Activated naive CD4-positive, alpha-beta T cell treated with anti-CD3 and anti-CD28 coated beads for 36 hours (primary cell): ENCODE results near the gene MS4A2. TPM values are rescaled to one million over a fixed set of nuclear protein-coding genes. Genes with fewer than 3 reads are reported as not detected.
"Not testable (repeated sequence)": the region's sequence is repeated elsewhere in the genome, so short reads cannot be mapped to it uniquely, and the experiment has no call there.

Experiments
- CTCF ChIA-PET: fragments of 350-600 bp; sonication (Branson Sonifier 250); formaldehyde crosslinking; loops from one replicate; lab custom pipeline; 2021; ENCODE audit warnings: antibody characterized with exemption; lab: Charles Lee
- DNase-seq: peaks from one replicate; pipeline ENCODE4 v3.0.0-alpha.2; 2020
- H3K27ac Mint-ChIP-seq: one replicate; pipeline ENCODE4 v1.8.0; 2021; ENCODE audit warnings: mild to moderate bottlenecking, mixed read lengths
- H3K27me3 Mint-ChIP-seq: one replicate; pipeline ENCODE4 v1.8.0; 2021; ENCODE audit warnings: low read depth, mixed read lengths
- H3K36me3 Mint-ChIP-seq: one replicate; pipeline ENCODE4 v1.8.0; 2021; ENCODE audit warnings: low read depth, mixed read lengths
- H3K4me1 Mint-ChIP-seq: one replicate; pipeline ENCODE4 v1.8.0; 2021; ENCODE audit warnings: low read depth, mixed read lengths
- H3K4me3 Mint-ChIP-seq: one replicate; pipeline ENCODE4 v1.8.0; 2021; ENCODE audit warnings: mild to moderate bottlenecking, moderate library complexity, mixed read lengths
- H3K9me3 Mint-ChIP-seq: one replicate; pipeline ENCODE4 v1.8.0; 2021; ENCODE audit warnings: mixed read lengths
- intact Hi-C: fragments of 100-400 bp; cut with micrococcal nuclease; formaldehyde crosslinking; loops from one replicate; pipeline ENCODE4 v1.15.1; 2023
- total RNA-seq, 2 experiments: library from RNA; stranded (reverse); gene quantifications; one replicate each; pipeline ENCODE4 v1.2.3, GENCODE V29; 2021

MS4A2 gene
- total RNA-seq, 2 experiments from 2014 or later = not detected

- Mint-ChIP-seq H3K4me1 (no peaks in the 10 kb centered on the region), H3K9me3 (peaks cover 5% of the 10 kb centered on the region), H3K27me3 (peaks cover 6% of the 10 kb centered on the region), H3K36me3 (no peaks in the 10 kb centered on the region), H3K4me3 (no peak overlapping the region), H3K27ac (no peak overlapping the region)
- intact Hi-C loops = no loop called here
- CTCF ChIA-PET = interaction anchor here (1.0 kb wide), 1 partner anchor 47 kb away, joined by 4 read pairs; no protein-coding TSS in a partner anchor
- no peak for DNase-seq
These were observed 10.5 kb upstream of the MS4A2 start for GRCh38 chr11:60077981-60078380.

- intact Hi-C loops = no loop called here
- DNase-seq = no peak
- CTCF ChIA-PET = interaction anchor here (1.0 kb wide), 1 partner anchor 48 kb away, joined by 4 read pairs; no protein-coding TSS in a partner anchor
- Mint-ChIP-seq H3K36me3 (no peaks in the 10 kb centered on the region), H3K27me3 (peaks cover 6% of the 10 kb centered on the region), H3K9me3 (peaks cover 5% of the 10 kb centered on the region), H3K4me3 (no peak overlapping the region), H3K4me1 (no peaks in the 10 kb centered on the region), H3K27ac (no peak overlapping the region)
These were observed 9.7 kb upstream of the MS4A2 start for GRCh38 chr11:60078745-60079144.

- CTCF ChIA-PET = no interaction called here
- Mint-ChIP-seq H3K27ac (no peak overlapping the region), H3K36me3 (no peaks in the 10 kb centered on the region), H3K4me1 (no peaks in the 10 kb centered on the region), H3K4me3 (no peak overlapping the region), H3K9me3 (peaks cover 5% of the 10 kb centered on the region), H3K27me3 (peaks cover 17% of the 10 kb centered on the region)
- no peak for DNase-seq
- intact Hi-C loops = no loop called here
These were observed 7.9 kb upstream of the MS4A2 start for GRCh38 chr11:60080535-60080934.

GRCh38 chr11:60084631-60085273 lies 3.7 kb upstream of the MS4A2 start:
- intact Hi-C loops = no loop called here
- Mint-ChIP-seq H3K9me3 (no peaks in the 10 kb centered on the region), H3K27ac (no peak overlapping the region), H3K36me3 (no peaks in the 10 kb centered on the region), H3K4me3 (no peak overlapping the region), H3K27me3 (peaks cover 33% of the 10 kb centered on the region), H3K4me1 (no peaks in the 10 kb centered on the region)
- CTCF ChIA-PET = interaction anchor here (0.6 kb wide), 1 partner anchor 1544 kb away, joined by 3 read pairs; no protein-coding TSS in a partner anchor
- no peak for DNase-seq

GRCh38 chr11:60085909-60086308 lies 2.6 kb upstream of the MS4A2 start:
- no peak for DNase-seq
- Mint-ChIP-seq H3K27ac (no peak overlapping the region), H3K4me3 (no peak overlapping the region), H3K36me3 (no peaks in the 10 kb centered on the region), H3K9me3 (no peaks in the 10 kb centered on the region), H3K4me1 (no peaks in the 10 kb centered on the region), H3K27me3 (peaks cover 30% of the 10 kb centered on the region)
- CTCF ChIA-PET = no interaction called here
- intact Hi-C loops = no loop called here

- Mint-ChIP-seq H3K9me3 (no peaks in the 10 kb centered on the region), H3K4me1 (no peaks in the 10 kb centered on the region), H3K36me3 (no peaks in the 10 kb centered on the region), H3K4me3 (no peak overlapping the region), H3K27me3 (peaks cover 30% of the 10 kb centered on the region), H3K27ac (no peak overlapping the region)
- no peak for DNase-seq
- intact Hi-C loops = no loop called here
- CTCF ChIA-PET = no interaction called here
These were observed 1.2 kb upstream of the MS4A2 start for GRCh38 chr11:60087239-60087638.

- Mint-ChIP-seq H3K4me3 (no peak overlapping the region), H3K27ac (no peak overlapping the region), H3K36me3 (no peaks in the 10 kb centered on the region), H3K27me3 (peaks cover 23% of the 10 kb centered on the region), H3K9me3 (no peaks in the 10 kb centered on the region), H3K4me1 (no peaks in the 10 kb centered on the region)
- CTCF ChIA-PET = no interaction called here
- intact Hi-C loops = no loop called here
- DNase-seq = no peak
These were observed 7.1 kb downstream of the MS4A2 start for GRCh38 chr11:60095477-60096120.

GRCh38 chr11:60097189-60097588 lies 8.7 kb downstream of the MS4A2 start:
- H3K27me3 Mint-ChIP-seq = peaks cover 23% of the 10 kb centered on the region
- H3K9me3 Mint-ChIP-seq = no peaks in the 10 kb centered on the region
- CTCF ChIA-PET = interaction anchor here (0.7 kb wide), 1 partner anchor 9 kb away, joined by 3 read pairs; the partner anchor contains the start of gene MS4A2
- DNase-seq = no peak
- H3K4me1 Mint-ChIP-seq = no peaks in the 10 kb centered on the region
- no peak overlapping the region for H3K4me3 Mint-ChIP-seq
- H3K27ac Mint-ChIP-seq = no peak overlapping the region
- H3K36me3 Mint-ChIP-seq = no peaks in the 10 kb centered on the region
- intact Hi-C loops = no loop called here

- CTCF ChIA-PET = no interaction called here
These were observed 10.0 kb downstream of the MS4A2 start for GRCh38 chr11:60098508-60098907.

GRCh38 chr11:60100516-60100915 lies 12.1 kb downstream of the MS4A2 start:
- CTCF ChIA-PET = no interaction called here
- Mint-ChIP-seq H3K36me3 (no peaks in the 10 kb centered on the region), H3K4me3 (no peak overlapping the region), H3K27ac (no peak overlapping the region), H3K9me3 (no peaks in the 10 kb centered on the region), H3K4me1 (no peaks in the 10 kb centered on the region), H3K27me3 (peaks cover 9% of the 10 kb centered on the region)
- intact Hi-C loops = no loop called here
- no peak for DNase-seq

More at GRCh38 chr11:60098508-60098907, 10.0 kb downstream of the MS4A2 start:
- Mint-ChIP-seq H3K27me3 (peaks cover 22% of the 10 kb centered on the region), H3K9me3 (no peaks in the 10 kb centered on the region), H3K27ac (no peak overlapping the region), H3K4me1 (no peaks in the 10 kb centered on the region), H3K36me3 (no peaks in the 10 kb centered on the region), H3K4me3 (no peak overlapping the region)
- DNase-seq = no peak
- intact Hi-C loops = no loop called here

- H3K27me3 Mint-ChIP-seq, H3K36me3 Mint-ChIP-seq, H3K9me3 Mint-ChIP-seq, H3K4me1 Mint-ChIP-seq, DNase-seq, H3K4me3 Mint-ChIP-seq, H3K27ac Mint-ChIP-seq, intact Hi-C loops, CTCF ChIA-PET: not testable (repeated sequence)
These were observed 12.9 kb downstream of the MS4A2 start for GRCh38 chr11:60101368-60101767.

- H3K9me3 Mint-ChIP-seq, H3K4me3 Mint-ChIP-seq, H3K27me3 Mint-ChIP-seq, DNase-seq, H3K27ac Mint-ChIP-seq, H3K36me3 Mint-ChIP-seq, H3K4me1 Mint-ChIP-seq, intact Hi-C loops: not testable (repeated sequence)
- CTCF ChIA-PET = interaction anchor here (0.7 kb wide), 1 partner anchor 89 kb away, joined by 3 read pairs; no protein-coding TSS in a partner anchor
These were observed 16.1 kb downstream of the MS4A2 start for GRCh38 chr11:60104471-60105115.
